GM20000 (cell line): ENCODE data around the gene CHPT1.
A peak's percentile ranks its signal among the peaks of the same experiment; 100 is the strongest.

ENCODE experiments used
- DNase-seq: peaks from one replicate; pipeline ENCODE4 v3.0.0; 2012; ENCODE audit warnings: low spot score
- CTCF ChIP-seq: IDR thresholded peaks from 2 replicates; pipeline ENCODE4 v1.5.1; 2012; ENCODE audit warnings: mild to moderate bottlenecking, control low read depth; ENCODE audit errors: extremely low read depth, missing control alignments

Gene CHPT1

GRCh38 chr12:101690544-101691098 is 6.8 kb upstream of the CHPT1 start:
- TF ChIP-seq CTCF: no peak
- no peak for DNase-seq

GRCh38 chr12:101691503-101692096 is 5.8 kb upstream of the CHPT1 start:
- DNase-seq: no peak
- no peak for TF ChIP-seq CTCF

- no peak for TF ChIP-seq CTCF
- DNase-seq: no peak
These were observed 3.1 kb upstream of the CHPT1 start for GRCh38 chr12:101694297-101694848.

GRCh38 chr12:101694986-101695385 is 2.5 kb upstream of the CHPT1 start:
- TF ChIP-seq CTCF: no peak
- no peak for DNase-seq

- no peak for DNase-seq
- no peak for TF ChIP-seq CTCF
These were observed 1.7 kb upstream of the CHPT1 start for GRCh38 chr12:101695706-101696105.

- TF ChIP-seq CTCF: no peak
- DNase-seq: peak; percentile 59
These were observed 916 bp upstream of the CHPT1 start for GRCh38 chr12:101696251-101697196.
